HG03442 (cell line): ENCODE measurements around the gene HCAR1.
"Not testable (repeated sequence)": the region's sequence is repeated elsewhere in the genome, so short reads cannot be mapped to it uniquely, and the experiment has no call there.

Source experiments
- ATAC-seq: cut with Tn5 transposase; IDR thresholded peaks from one replicate; pipeline ENCODE4 v1.9.1; 2021; ENCODE audit warnings: mild to moderate bottlenecking, moderate library complexity; ENCODE audit not compliant: unreplicated experiment

The HCAR1 gene

GRCh38 chr12:122722387-122722786 lies 8.3 kb downstream of the HCAR1 start:
- no peak for ATAC-seq

GRCh38 chr12:122721057-122721545 lies 9.5 kb downstream of the HCAR1 start:
- ATAC-seq, result no peak

GRCh38 chr12:122716658-122717057 lies 14.0 kb downstream of the HCAR1 start, which contains the start of gene HCAR3:
HCAR3 (minus strand) TSS chr12:122716811; CDS start chr12:122716737, 74 bp downstream.
- ATAC-seq, result not testable (repeated sequence)

GRCh38 chr12:122715211-122715610 lies 15.4 kb downstream of the HCAR1 start:
- ATAC-seq, result not testable (repeated sequence)

GRCh38 chr12:122713491-122714188 lies 17.0 kb downstream of the HCAR1 start:
- ATAC-seq, result not testable (repeated sequence)

GRCh38 chr12:122711266-122711665 lies 19.4 kb downstream of the HCAR1 start:
- ATAC-seq, result not testable (repeated sequence)

- ATAC-seq, result not testable (repeated sequence)
Measured at GRCh38 chr12:122710341-122710740, 20.3 kb downstream of the HCAR1 start.

- ATAC-seq, result not testable (repeated sequence)
Measured at GRCh38 chr12:122709287-122709686, 21.4 kb downstream of the HCAR1 start.

GRCh38 chr12:122703841-122704240 lies 26.8 kb downstream of the HCAR1 start:
- not testable (repeated sequence) for ATAC-seq

GRCh38 chr12:122702890-122703611 lies 27.6 kb downstream of the HCAR1 start, which contains the start of gene HCAR2:
HCAR2 (minus strand) TSS chr12:122703357; CDS start chr12:122703283, 74 bp downstream.
- ATAC-seq, result not testable (repeated sequence)

GRCh38 chr12:122701481-122701880 lies 29.2 kb downstream of the HCAR1 start:
- not testable (repeated sequence) for ATAC-seq

- ATAC-seq, result not testable (repeated sequence)
Measured at GRCh38 chr12:122700038-122700710, 30.5 kb downstream of the HCAR1 start.

- ATAC-seq, result not testable (repeated sequence)
Measured at GRCh38 chr12:122696922-122697321, 33.7 kb downstream of the HCAR1 start.

- no peak for ATAC-seq
Measured at GRCh38 chr12:122691566-122691965, 39.1 kb downstream of the HCAR1 start.

- no peak for ATAC-seq
Measured at GRCh38 chr12:122688291-122688690, 42.4 kb downstream of the HCAR1 start.

- ATAC-seq, result no peak
Measured at GRCh38 chr12:122687086-122687485, 43.6 kb downstream of the HCAR1 start.

- no peak for ATAC-seq
Measured at GRCh38 chr12:122686538-122686937, 44.1 kb downstream of the HCAR1 start.

- ATAC-seq, result no peak
Measured at GRCh38 chr12:122684297-122684813, 46.3 kb downstream of the HCAR1 start.

- ATAC-seq, result no peak
Measured at GRCh38 chr12:122681814-122682213, 48.8 kb downstream of the HCAR1 start.

GRCh38 chr12:122680989-122681388 lies 49.7 kb downstream of the HCAR1 start:
- ATAC-seq, result not testable (repeated sequence)

- not testable (repeated sequence) for ATAC-seq
Measured at GRCh38 chr12:122676781-122677180, 53.9 kb downstream of the HCAR1 start.
